Endothelial cell of umbilical vein (primary cell): ENCODE data around the gene WBP1L. TPM values are rescaled to one million over a fixed set of nuclear protein-coding genes. Genes with fewer than 3 reads are reported as not detected.
"Not testable (repeated sequence)": the region's sequence is repeated elsewhere in the genome, so short reads cannot be mapped to it uniquely, and the experiment has no call there.

Experiments used
- BruUV-seq: library from RNA; stranded (reverse); fragments of 400-500 nt; replicated peaks from 2 replicates; lab custom pipeline; 2021; lab: Mats Ljungman, UMichigan
- CTCF ChIA-PET: fragments of 300-600, 350-600 bp; sonication (Branson Sonifier 250); formaldehyde crosslinking; loops from one replicate; lab custom pipeline; 2021; ENCODE audit warnings: antibody characterized with exemption, inconsistent platforms; lab: Charles Lee
- POLR2A ChIA-PET: fragments of 300-600, 350-600 bp; sonication (Branson Sonifier 250); formaldehyde crosslinking; loops from one replicate; lab custom pipeline; 2021; ENCODE audit warnings: antibody characterized with exemption, inconsistent platforms; lab: Charles Lee
- DNase-seq: peaks from one replicate; pipeline ENCODE4 v3.0.0-alpha.2; 2011; ENCODE audit warnings: low read depth, low spot score
- FAIRE-seq: peaks from 2 replicates; lab custom pipeline; 2011; peaks lifted over from hg19 to GRCh38; lab: Jason Lieb, UNC
- H2AFZ ChIP-seq: 2 replicates; pipeline ENCODE4 v1.6.0; 2012; ENCODE audit warnings: low read depth, low read length, control low read depth, inconsistent platforms
- H3K27ac ChIP-seq: 2 replicates; pipeline ENCODE4 v1.5.1; 2011; ENCODE audit warnings: low read depth, mild to moderate bottlenecking, control low read depth, low read length, moderate library complexity; ENCODE audit not compliant: insufficient read depth
- H3K27me3 ChIP-seq, 2 experiments: 2 replicates each; pipeline versions ENCODE4 v1.6.0 to v1.6.1; 2011; ENCODE audit warnings: low read length in 2 of 2, mixed read lengths in 1 of 2; ENCODE audit not compliant: control insufficient read depth in 2 of 2, insufficient read depth in 2 of 2
- H3K36me3 ChIP-seq, 2 experiments: 2 replicates in 1 of 2; 3 replicates in 1 of 2; pipeline ENCODE4 v1.5.1; 2011; ENCODE audit warnings: low read length in 2 of 2, mild to moderate bottlenecking in 1 of 2, moderate library complexity in 1 of 2; ENCODE audit not compliant: control insufficient read depth in 2 of 2, insufficient read depth in 2 of 2; ENCODE audit errors: extremely low read depth in 1 of 2
- H3K4me1 ChIP-seq: 3 replicates; pipeline ENCODE4 v1.5.1; 2011; ENCODE audit warnings: mild to moderate bottlenecking, low read length; ENCODE audit not compliant: control insufficient read depth, insufficient read depth; ENCODE audit errors: extremely low read depth
- H3K4me2 ChIP-seq: 2 replicates; pipeline ENCODE4 v1.6.1; 2011; ENCODE audit warnings: low read length, control low read depth, mixed read lengths; ENCODE audit not compliant: insufficient read depth
- H3K4me3 ChIP-seq, 3 experiments: fragments of 200-600 bp in 1 of 3; sonication (generic), shearing (Covaris generic) in 1 of 3; replicated peaks in 1 of 3; 2 replicates each; pipeline ENCODE4 v1.5.1; 2011 to 2016; ENCODE audit warnings: control low read depth in 3 of 3, low read length in 3 of 3, mild to moderate bottlenecking in 2 of 3, inconsistent platforms in 1 of 3, low read depth in 1 of 3, moderate library complexity in 1 of 3; ENCODE audit not compliant: insufficient read depth in 1 of 3
- H3K79me2 ChIP-seq: 2 replicates; pipeline ENCODE4 v1.6.0; 2012; ENCODE audit warnings: low read length, inconsistent platforms; ENCODE audit not compliant: control insufficient read depth, insufficient read depth
- H3K9ac ChIP-seq: replicated peaks from 2 replicates; pipeline ENCODE3; 2011; ENCODE audit warnings: low read length, control low read depth; ENCODE audit not compliant: insufficient read depth; ENCODE audit errors: extremely low read depth
- H3K9me1 ChIP-seq: replicated peaks from 3 replicates; pipeline ENCODE4 v1.6.0; 2011; ENCODE audit warnings: mild to moderate bottlenecking, low read length; ENCODE audit not compliant: control insufficient read depth, insufficient read depth; ENCODE audit errors: extremely low read depth
- H3K9me3 ChIP-seq: replicated peaks from 2 replicates; pipeline ENCODE4 v1.5.1; 2012; ENCODE audit warnings: low read length, inconsistent platforms; ENCODE audit not compliant: control insufficient read depth, insufficient read depth
- H4K20me1 ChIP-seq: replicated peaks from 2 replicates; pipeline ENCODE3; 2011; ENCODE audit warnings: mild to moderate bottlenecking, low read length; ENCODE audit not compliant: control insufficient read depth, insufficient read depth; ENCODE audit errors: extremely low read depth
- EZH2 ChIP-seq: IDR thresholded peaks from 2 replicates; pipeline ENCODE4 v1.6.1; 2012; ENCODE audit warnings: borderline replicate concordance, low read depth, mild to moderate bottlenecking, moderate library complexity, low read length, inconsistent platforms; ENCODE audit not compliant: severe bottlenecking
- FOS ChIP-seq: IDR thresholded peaks from 2 replicates; pipeline ENCODE4 v1.6.1; 2011; ENCODE audit warnings: mild to moderate bottlenecking, low read length, moderate library complexity, borderline replicate concordance; ENCODE audit not compliant: insufficient read depth
- GATA2 ChIP-seq: IDR thresholded peaks from 2 replicates; pipeline ENCODE4 v1.7.0; 2011; ENCODE audit warnings: low read depth, mild to moderate bottlenecking, moderate library complexity, mixed read lengths, low read length; ENCODE audit not compliant: insufficient read length, insufficient read depth
- JUN ChIP-seq: IDR thresholded peaks from 2 replicates; pipeline ENCODE4 v1.6.1; 2011; ENCODE audit warnings: borderline replicate concordance, low read depth; ENCODE audit not compliant: insufficient read length, insufficient read depth
- MAX ChIP-seq: IDR thresholded peaks from 2 replicates; pipeline ENCODE4 v1.6.1; 2011; ENCODE audit not compliant: insufficient read depth, insufficient read length
- MYC ChIP-seq: IDR thresholded peaks from one replicate; pipeline ENCODE4 v1.6.1; 2011; ENCODE audit warnings: mild to moderate bottlenecking, low read depth, low read length
- POLR2A ChIP-seq: IDR thresholded peaks from 2 replicates; pipeline ENCODE4 v1.6.1; 2012; ENCODE audit warnings: low read depth, mild to moderate bottlenecking, control low read depth, low read length
- POLR2AphosphoS5 ChIP-seq: IDR thresholded peaks from 2 replicates; pipeline ENCODE4 v1.6.1; 2012; ENCODE audit warnings: low read depth, mild to moderate bottlenecking, control low read depth, low read length, moderate library complexity; ENCODE audit not compliant: insufficient read depth
- dilution Hi-C: fragments of 300-500 bp; cut with MboI; formaldehyde crosslinking; loops from one replicate; pipeline ENCODE4 v1.15.0; 2019; ENCODE audit warnings: low sequenced_read_pairs; ENCODE audit not compliant: extremely low pct_ligation_motif_present
- intact Hi-C: fragments of 100-400 bp; cut with micrococcal nuclease; formaldehyde crosslinking; loops from one replicate; pipeline ENCODE4 v1.10.0; 2022
- polyA plus RNA-seq, 4 experiments: library from polyadenylated mRNA; depleted of rRNA in 3 of 4; stranded (reverse) in 3 of 4; unstranded in 1 of 4; fragments of >200 nt; gene quantifications; 2 replicates each; pipeline versions ENCODE4 v1.2.1 to v1.2.3, GENCODE V29; 2011 to 2012; ENCODE audit warnings: missing spikeins in 1 of 4
- total RNA-seq: library from RNA; stranded (reverse); gene quantifications from 2 replicates; pipeline ENCODE4 v1.2.3, GENCODE V29; 2021
- TF ChIP-seq, protein P1 (sequence below), 2 donors: IDR thresholded peaks; 1 replicate in 1 of 2; 2 replicates in 1 of 2; pipeline ENCODE4 v1.5.1; 2011; ENCODE audit warnings: low read length in 2 of 2, mild to moderate bottlenecking in 2 of 2, moderate library complexity in 2 of 2, control low read depth in 1 of 2, inconsistent platforms in 1 of 2, low read depth in 1 of 2; ENCODE audit not compliant: insufficient read depth in 1 of 2; ENCODE audit errors: extremely low read depth in 1 of 2

WBP1L gene
- total and polyA plus RNA-seq, 2 donors (not counting 3 experiments of a cell fraction or from before 2014, with no cell fraction given): 46.0 to 70.3 TPM

DNA sequence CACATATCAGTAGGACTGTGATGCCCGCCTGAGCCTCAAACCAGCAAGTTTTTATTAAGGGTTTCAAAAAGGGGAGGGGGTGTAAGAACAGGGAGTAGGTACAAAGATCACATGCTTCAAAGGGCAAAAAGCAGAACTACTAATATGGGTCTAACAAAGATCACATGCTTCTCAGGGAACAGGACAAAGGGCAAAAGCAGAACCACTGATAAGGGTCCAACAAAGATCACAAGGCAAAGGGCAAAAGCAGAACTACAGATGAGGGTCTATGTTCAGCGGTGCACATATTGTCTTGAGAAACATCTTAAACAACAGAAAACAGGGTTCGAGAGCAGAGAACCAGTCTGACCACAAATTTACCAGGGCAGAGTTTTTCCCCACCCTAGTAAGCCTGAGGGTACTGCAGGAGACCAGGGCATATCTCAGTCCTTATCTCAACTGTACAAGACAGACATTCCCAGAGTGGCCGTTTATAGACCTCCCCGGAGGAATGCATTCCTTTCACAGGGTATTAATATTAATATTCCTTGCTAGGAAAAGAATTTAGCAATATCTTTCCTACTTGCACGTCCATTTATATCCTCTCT, 100.5 kb downstream of the WBP1L start:
- H3K4me3 ChIP-seq, DNase-seq, H3K36me3 ChIP-seq, intact Hi-C loops, CTCF ChIA-PET, BruUV-seq, H3K27ac ChIP-seq, H3K9me3 ChIP-seq, H3K9me1 ChIP-seq, H2AFZ ChIP-seq, H3K9ac ChIP-seq, dilution Hi-C loops, H3K4me2 ChIP-seq, FAIRE-seq, H3K79me2 ChIP-seq, H3K4me1 ChIP-seq, POLR2A ChIA-PET, H3K27me3 ChIP-seq, H4K20me1 ChIP-seq: not testable (repeated sequence)

GRCh38 chr10:102845352-102845902, 101.7 kb downstream of the WBP1L start:
- Histone ChIP-seq H3K4me3 (no peak overlapping the region), H2AFZ (no peak overlapping the region), H3K4me1 (no peaks in the 10 kb centered on the region), H3K4me2 (no peak overlapping the region), H4K20me1 (no peaks in the 10 kb centered on the region), H3K9me1 (no peaks in the 10 kb centered on the region), H3K27me3 (peaks cover 0 to 6% of the 10 kb centered on the region in 2 experiments), H3K27ac (no peak overlapping the region), H3K79me2 (no peaks in the 10 kb centered on the region), H3K9me3 (no peaks in the 10 kb centered on the region), H3K9ac (no peak overlapping the region), H3K36me3 (no peaks in the 10 kb centered on the region)
- no peak for DNase-seq
- BruUV-seq: no TSS peak
- dilution Hi-C loops: no loop called here
- TF ChIP-seq FOS (no peak), MYC (no peak), POLR2AphosphoS5 (no peak), MAX (no peak), POLR2A (no peak), EZH2 (no peak), GATA2 (no peak), JUN (no peak)
- TF ChIP-seq, protein P1, sequence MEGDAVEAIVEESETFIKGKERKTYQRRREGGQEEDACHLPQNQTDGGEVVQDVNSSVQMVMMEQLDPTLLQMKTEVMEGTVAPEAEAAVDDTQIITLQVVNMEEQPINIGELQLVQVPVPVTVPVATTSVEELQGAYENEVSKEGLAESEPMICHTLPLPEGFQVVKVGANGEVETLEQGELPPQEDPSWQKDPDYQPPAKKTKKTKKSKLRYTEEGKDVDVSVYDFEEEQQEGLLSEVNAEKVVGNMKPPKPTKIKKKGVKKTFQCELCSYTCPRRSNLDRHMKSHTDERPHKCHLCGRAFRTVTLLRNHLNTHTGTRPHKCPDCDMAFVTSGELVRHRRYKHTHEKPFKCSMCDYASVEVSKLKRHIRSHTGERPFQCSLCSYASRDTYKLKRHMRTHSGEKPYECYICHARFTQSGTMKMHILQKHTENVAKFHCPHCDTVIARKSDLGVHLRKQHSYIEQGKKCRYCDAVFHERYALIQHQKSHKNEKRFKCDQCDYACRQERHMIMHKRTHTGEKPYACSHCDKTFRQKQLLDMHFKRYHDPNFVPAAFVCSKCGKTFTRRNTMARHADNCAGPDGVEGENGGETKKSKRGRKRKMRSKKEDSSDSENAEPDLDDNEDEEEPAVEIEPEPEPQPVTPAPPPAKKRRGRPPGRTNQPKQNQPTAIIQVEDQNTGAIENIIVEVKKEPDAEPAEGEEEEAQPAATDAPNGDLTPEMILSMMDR (IDR thresholded peaks at IDR 0.05; ENCODE audit: extremely low read depth in 1 of 2, insufficient read depth in 1 of 2, low read depth in 1 of 2, low read length in 2 of 2): no peak
- no peak for FAIRE-seq
- ChIA-PET CTCF (interaction anchor here (1.1 to 3.0 kb wide), 3 partner anchors 9 to 94 kb away, joined by 3 to 14 read pairs (median 9); partner anchors contain the start of gene CYP17A1), POLR2A (interaction anchor here (0.6 kb wide), 1 partner anchor 142 kb away, joined by 5 read pairs; no protein-coding TSS in a partner anchor)
- intact Hi-C loops: no loop called here
